Hepatocyte (in vitro differentiated cells): ENCODE measurements around the gene LNPEP. TPM values are rescaled to one million over a fixed set of nuclear protein-coding genes. Genes with fewer than 3 reads are reported as not detected.

Experiments
- DNase-seq: peaks from one replicate; pipeline ENCODE4 v3.0.0-alpha.2; 2016; ENCODE audit warnings: low spot score
- H2AFZ ChIP-seq: fragments of 200-600 bp; sonication (generic); 2 replicates; pipeline ENCODE4 v1.6.0; 2016; ENCODE audit warnings: antibody characterized with exemption, mild to moderate bottlenecking
- H3K27ac ChIP-seq: fragments of 200-600 bp; sonication (generic); 2 replicates; pipeline ENCODE4 v1.5.1; 2016; ENCODE audit warnings: mild to moderate bottlenecking
- H3K27me3 ChIP-seq: fragments of 200-600 bp; sonication (generic); 2 replicates; pipeline ENCODE4 v1.6.1; 2016
- H3K36me3 ChIP-seq: fragments of 200-600 bp; sonication (generic); replicated peaks from 2 replicates; pipeline ENCODE4 v1.5.1; 2016; ENCODE audit warnings: low read depth; ENCODE audit not compliant: insufficient read depth
- H3K4me1 ChIP-seq: fragments of 200-600 bp; sonication (generic); 2 replicates; pipeline ENCODE4 v1.5.1; 2016; ENCODE audit warnings: mild to moderate bottlenecking, moderate library complexity; ENCODE audit not compliant: insufficient read depth
- H3K4me2 ChIP-seq: fragments of 200-600 bp; sonication (generic); 2 replicates; pipeline ENCODE4 v1.6.0; 2016
- H3K4me3 ChIP-seq: fragments of 200-600 bp; sonication (generic); 2 replicates; pipeline ENCODE4 v1.5.1; 2016; ENCODE audit warnings: mild to moderate bottlenecking
- H3K79me2 ChIP-seq: fragments of 200-600 bp; sonication (generic); 2 replicates; pipeline ENCODE4 v1.6.0; 2017; ENCODE audit warnings: mild to moderate bottlenecking
- H3K9me2 ChIP-seq: fragments of 200-600 bp; sonication (generic); replicated peaks from 2 replicates; pipeline ENCODE4 v1.6.0; 2017; ENCODE audit warnings: mild to moderate bottlenecking; ENCODE audit not compliant: insufficient read depth
- H3K9me3 ChIP-seq: fragments of 200-600 bp; sonication (generic); 2 replicates; pipeline ENCODE4 v1.5.1; 2016; ENCODE audit warnings: low read depth, mild to moderate bottlenecking
- H4K20me1 ChIP-seq: fragments of 200-600 bp; sonication (generic); 2 replicates; pipeline ENCODE4 v1.6.0; 2016; ENCODE audit warnings: mild to moderate bottlenecking; ENCODE audit not compliant: insufficient read depth, poor library complexity, severe bottlenecking
- CTCF ChIP-seq: fragments of 200-600 bp; sonication (generic); IDR thresholded peaks from 2 replicates; pipeline ENCODE4 v1.5.1; 2016; ENCODE audit warnings: antibody characterized with exemption, mild to moderate bottlenecking; ENCODE audit not compliant: poor library complexity
- EZH2 ChIP-seq: fragments of 200-600 bp; sonication (generic); IDR thresholded peaks from 2 replicates; pipeline ENCODE4 v1.6.1; 2016; ENCODE audit warnings: antibody characterized with exemption, mild to moderate bottlenecking, borderline replicate concordance
- EZH2phosphoT487 ChIP-seq: fragments of 200-600 bp; sonication (generic); IDR thresholded peaks from one replicate; pipeline ENCODE4 v1.6.1; 2018; ENCODE audit warnings: antibody characterized with exemption, mild to moderate bottlenecking, low read depth, moderate library complexity; ENCODE audit not compliant: unreplicated experiment, severe bottlenecking
- WGBS: methylation state at CpG from one replicate; pipeline ENCODE4 v1.1.6; 2016; ENCODE audit warnings: low lambda C conversion rate; ENCODE audit errors: missing lambda C conversion rate; 5-methylcytosine and 5-hydroxymethylcytosine counted together
- polyA plus RNA-seq: library from polyadenylated mRNA; unstranded; fragments of >200 nt; fragmentation: Nextera tagmentation; extraction: Ambion mirVana; gene quantifications from 2 replicates; pipeline ENCODE4 v1.2.1, GENCODE V29; 2016
- total RNA-seq: library from RNA; depleted of rRNA; stranded (reverse); fragments of >200 nt; gene quantifications from 2 replicates; pipeline ENCODE4 v1.2.3, GENCODE V29; 2014

The LNPEP gene
- total and polyA plus RNA-seq, 2 experiments from 2014 or later, result 4.9 to 32.6 TPM

GRCh38 chr5:97067296-97067850, 131.5 kb downstream of the LNPEP start:
- H4K20me1 ChIP-seq, result no peaks in the 10 kb centered on the region
- TF ChIP-seq CTCF (no peak), EZH2 (no peak), EZH2phosphoT487 (no peak)
- H3K79me2 ChIP-seq, result no peaks in the 10 kb centered on the region

GRCh38 chr5:97070234-97070633, 134.4 kb downstream of the LNPEP start:
- H3K9me2 ChIP-seq, result no peaks in the 10 kb centered on the region
- H3K27me3 ChIP-seq, result no peaks in the 10 kb centered on the region
- no peak overlapping the region for H2AFZ ChIP-seq
- no peaks in the 10 kb centered on the region for H3K79me2 ChIP-seq
- no peaks in the 10 kb centered on the region for H3K9me3 ChIP-seq
- no peak overlapping the region for H3K4me3 ChIP-seq
- H3K4me1 ChIP-seq, result peaks cover 3% of the 10 kb centered on the region
- TF ChIP-seq EZH2phosphoT487 (no peak), CTCF (no peak), EZH2 (no peak)
- no peaks in the 10 kb centered on the region for H4K20me1 ChIP-seq
- no peaks in the 10 kb centered on the region for H3K36me3 ChIP-seq
- H3K4me2 ChIP-seq, result no peak overlapping the region
- no peak overlapping the region for H3K27ac ChIP-seq
- DNase-seq, result no peak

More at GRCh38 chr5:97067296-97067850, 131.5 kb downstream of the LNPEP start:
- H3K27ac ChIP-seq, result peak overlapping the region; percentile 1
- peak overlapping the region; percentile 17 for H3K4me2 ChIP-seq
- DNase-seq, result no peak
- 45% methylated on average over 4 of the region's 4 CpGs for WGBS
- no peak overlapping the region for H3K4me3 ChIP-seq
- H3K4me1 ChIP-seq, result peaks cover 3% of the 10 kb centered on the region
- no peaks in the 10 kb centered on the region for H3K9me3 ChIP-seq
- H2AFZ ChIP-seq, result no peak overlapping the region
- H3K9me2 ChIP-seq, result no peaks in the 10 kb centered on the region
- no peaks in the 10 kb centered on the region for H3K36me3 ChIP-seq
- H3K27me3 ChIP-seq, result no peaks in the 10 kb centered on the region

- H4K20me1 ChIP-seq, result no peaks in the 10 kb centered on the region
- H3K27me3 ChIP-seq, result no peaks in the 10 kb centered on the region
- TF ChIP-seq EZH2 (no peak), CTCF (no peak), EZH2phosphoT487 (no peak)
- peaks cover 3% of the 10 kb centered on the region for H3K4me1 ChIP-seq
- H3K4me2 ChIP-seq, result no peak overlapping the region
- no peaks in the 10 kb centered on the region for H3K79me2 ChIP-seq
- no peaks in the 10 kb centered on the region for H3K9me3 ChIP-seq
- H3K36me3 ChIP-seq, result no peaks in the 10 kb centered on the region
- H2AFZ ChIP-seq, result no peak overlapping the region
- H3K4me3 ChIP-seq, result no peak overlapping the region
- 83% methylated on average over 8 of the region's 8 CpGs for WGBS
- no peaks in the 10 kb centered on the region for H3K9me2 ChIP-seq
- DNase-seq, result no peak
- H3K27ac ChIP-seq, result no peak overlapping the region
These were observed 135.2 kb downstream of the LNPEP start for GRCh38 chr5:97071101-97071500.
